Dedifferentiated amniotic fluid mesenchymal stem cell (primary cell): ENCODE results near the gene COL13A1.

Experiments
- DNase-seq: peaks from one replicate; pipeline ENCODE4 v3.0.0-alpha.2; 2016; ENCODE audit errors: extremely low spot score

COL13A1 gene

DNA sequence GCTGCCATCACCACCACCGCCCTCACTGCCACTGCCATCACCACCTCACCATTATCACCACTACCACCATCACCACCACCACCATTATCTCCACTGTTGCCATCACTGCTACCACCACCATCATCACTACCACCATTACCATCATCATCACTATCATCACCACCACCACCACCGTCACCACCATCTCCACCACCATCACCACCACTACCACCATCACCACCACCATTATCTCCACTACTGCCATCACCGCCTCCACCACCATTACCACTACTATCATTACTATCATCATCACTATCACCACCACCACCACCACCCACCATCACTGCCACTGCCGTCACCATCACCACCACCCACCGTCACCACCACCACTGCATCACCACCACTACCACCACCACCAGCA is 9.9 kb upstream of the COL13A1 start:
- DNase-seq: no peak

DNA sequence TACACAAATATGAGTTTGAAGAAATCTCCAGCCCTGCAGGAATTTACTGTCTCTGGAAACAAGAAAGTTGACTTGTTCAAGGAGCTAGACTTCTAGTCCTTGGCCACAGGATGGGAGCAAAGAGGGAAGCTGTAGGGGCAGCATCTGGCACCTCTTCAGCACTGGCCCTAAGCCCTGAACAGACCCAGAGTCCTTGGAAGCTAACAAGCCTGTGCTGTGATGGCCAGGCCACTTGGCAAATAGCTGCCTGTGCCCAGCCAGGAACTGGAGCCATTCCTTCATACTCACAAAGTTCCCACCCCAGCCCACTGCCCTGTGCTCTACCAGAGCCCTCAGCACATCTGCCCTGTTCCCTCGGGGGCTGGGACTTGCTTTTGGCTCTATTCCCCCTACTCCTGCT is 9.4 kb upstream of the COL13A1 start:
- DNase-seq: no peak

DNA sequence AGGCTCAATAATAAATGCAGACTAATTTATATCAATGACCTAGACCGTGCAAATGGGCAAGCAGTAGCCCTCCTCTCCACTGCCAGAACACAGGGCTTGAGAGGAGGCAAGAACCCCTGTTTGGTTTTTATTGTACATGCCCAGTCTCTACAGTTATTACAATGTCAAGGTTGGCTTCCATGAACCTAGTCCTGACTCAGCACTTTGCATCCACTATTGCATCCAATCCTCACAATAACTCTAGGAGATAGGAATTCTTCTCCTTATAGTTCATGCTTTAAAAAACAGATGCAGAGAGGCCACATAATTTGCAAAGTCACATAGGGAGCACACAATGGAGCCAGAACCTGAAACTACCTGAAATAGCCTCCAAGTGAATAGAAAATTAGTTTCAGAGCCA is 7.0 kb upstream of the COL13A1 start:
- no peak for DNase-seq

DNA sequence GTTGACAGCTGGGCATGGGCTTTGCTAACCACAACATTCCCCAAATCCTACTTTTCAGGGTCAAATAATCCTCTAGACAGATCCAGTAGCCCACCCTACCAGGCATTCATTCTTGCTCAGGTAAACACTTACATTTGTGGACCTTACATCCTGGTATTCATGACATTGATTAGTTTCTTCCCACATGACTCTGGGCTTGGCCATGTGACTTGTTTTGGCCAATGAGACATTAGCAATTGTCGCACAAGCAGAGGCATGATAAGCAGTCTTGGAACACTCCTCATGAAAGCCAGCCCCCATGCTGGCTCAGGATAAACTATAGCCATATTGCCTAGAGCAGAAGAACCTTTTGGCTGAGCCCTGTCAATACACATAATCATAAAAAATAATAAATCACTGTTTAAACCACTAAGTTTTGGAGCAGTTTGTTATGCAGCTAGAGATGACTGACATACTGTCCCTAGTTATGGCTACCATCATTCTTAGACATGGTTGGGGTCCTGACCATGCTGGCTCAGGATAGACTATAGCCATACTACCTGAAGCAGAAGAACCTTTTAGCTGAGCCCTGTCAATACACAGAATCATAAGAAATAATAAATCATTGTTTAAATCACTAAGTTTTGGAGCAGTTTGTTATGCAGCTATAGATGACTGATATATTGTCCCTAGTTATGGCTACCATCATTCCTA is 6.3 kb upstream of the COL13A1 start:
- DNase-seq: no peak

DNA sequence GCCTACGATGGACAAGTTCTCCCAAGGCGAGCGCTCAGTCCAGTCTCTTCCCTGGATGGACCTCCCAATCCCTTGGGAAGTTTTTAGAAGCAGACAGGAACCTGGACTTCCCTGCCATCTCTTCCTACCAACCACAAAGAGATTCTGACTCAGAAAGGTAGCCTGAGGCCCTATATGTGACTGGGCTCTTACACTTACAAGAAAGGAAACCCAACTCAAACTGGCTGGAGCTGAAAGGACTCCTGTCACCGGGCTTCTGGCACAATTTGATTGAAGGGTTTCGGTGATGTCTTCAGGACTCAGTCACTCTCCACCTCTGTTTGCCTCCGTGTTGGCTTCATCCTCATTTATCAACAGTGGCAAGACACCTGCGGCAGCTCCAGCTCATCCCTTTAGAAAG is 3.7 kb upstream of the COL13A1 start:
- DNase-seq: no peak

DNA sequence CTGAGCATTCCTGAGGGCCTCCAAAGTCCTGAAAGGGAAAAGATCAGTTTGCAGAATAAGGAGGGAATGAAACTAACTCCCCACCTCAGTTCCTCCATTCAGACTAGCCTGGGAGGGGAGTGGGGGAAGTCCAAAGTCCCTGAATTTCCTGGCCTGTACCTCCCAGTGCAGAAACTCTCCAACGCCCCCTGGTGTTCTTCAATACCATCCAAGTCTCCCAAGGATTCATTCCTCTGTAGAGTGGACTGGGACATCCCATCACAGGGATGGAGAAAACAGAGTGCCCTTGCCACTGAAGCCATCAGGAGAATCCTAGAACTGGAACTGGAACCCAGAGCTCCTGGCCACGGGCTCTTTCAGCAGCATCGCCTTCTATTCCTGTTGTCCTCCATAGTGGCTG is 1.6 kb upstream of the COL13A1 start:
- peak; percentile 67 for DNase-seq

DNA sequence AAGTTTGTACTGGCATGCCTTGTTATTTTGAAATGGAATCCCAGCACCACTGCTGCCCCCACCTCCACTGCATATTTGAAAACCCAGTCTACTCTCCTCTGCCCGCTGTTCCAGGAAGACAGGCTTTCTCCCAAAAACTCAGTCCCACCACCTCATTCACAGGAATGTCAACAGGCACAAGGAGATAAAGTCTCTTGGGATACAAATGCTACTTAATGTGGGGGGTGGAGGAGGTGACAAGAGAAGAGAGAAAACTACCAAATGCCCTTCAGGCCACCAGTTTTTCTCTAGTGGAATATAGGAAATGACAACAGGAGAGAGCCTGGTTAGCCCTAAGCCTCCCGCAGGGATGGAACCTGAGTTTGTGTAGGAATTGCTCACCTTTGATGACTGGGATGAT is 1.0 kb upstream of the COL13A1 start:
- no peak for DNase-seq

DNA sequence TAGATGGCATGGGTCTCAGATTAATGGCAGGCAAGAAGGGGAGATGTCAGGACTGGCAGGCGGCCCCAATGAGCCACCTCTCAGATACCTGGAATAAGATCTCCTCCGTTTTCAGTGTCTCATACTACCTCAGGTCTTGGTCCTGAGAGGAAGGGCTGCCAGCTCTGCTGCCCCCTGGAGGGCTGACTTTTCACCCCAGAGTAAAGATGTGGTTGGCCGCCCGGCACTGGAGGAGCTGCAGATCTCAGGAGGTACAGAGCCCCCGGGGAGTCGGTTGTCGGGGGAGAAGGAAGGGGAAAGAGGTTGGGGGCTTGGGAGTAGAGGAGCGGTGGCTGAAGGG is 642 bp upstream of the COL13A1 start:
- DNase-seq: no peak

DNA sequence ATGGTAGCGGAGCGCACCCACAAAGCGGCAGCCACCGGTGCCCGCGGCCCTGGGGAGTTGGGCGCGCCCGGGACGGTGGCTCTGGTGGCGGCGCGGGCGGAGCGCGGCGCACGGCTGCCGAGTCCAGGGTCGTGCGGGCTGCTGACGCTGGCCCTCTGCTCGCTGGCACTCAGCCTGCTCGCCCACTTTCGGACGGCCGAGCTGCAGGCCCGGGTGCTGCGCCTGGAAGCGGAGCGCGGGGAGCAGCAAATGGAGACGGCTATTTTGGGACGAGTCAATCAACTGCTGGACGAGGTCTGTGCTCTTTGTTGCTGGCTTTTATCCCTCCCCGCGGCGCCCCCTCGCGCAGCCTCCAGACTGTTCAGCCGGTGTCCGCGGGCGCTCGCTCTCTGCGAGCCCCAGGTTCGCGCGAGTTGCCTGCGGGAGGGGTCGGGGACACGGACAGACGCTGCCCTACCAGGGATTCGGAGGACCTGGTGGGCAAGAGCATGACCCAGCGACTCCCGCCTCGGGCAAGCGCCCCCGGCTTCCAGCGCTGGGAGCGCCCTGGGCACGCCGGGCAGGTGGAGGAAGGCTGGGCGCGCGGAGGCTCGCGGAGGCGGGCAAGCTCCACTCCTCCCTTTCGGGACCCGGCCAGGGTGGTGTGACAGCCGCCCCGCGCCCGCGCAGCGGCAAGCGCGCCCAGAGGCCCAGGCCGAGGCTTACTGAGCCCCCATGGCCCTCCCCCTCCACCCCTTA is 887 bp downstream of the COL13A1 start:
- DNase-seq: peak; percentile 20

DNA sequence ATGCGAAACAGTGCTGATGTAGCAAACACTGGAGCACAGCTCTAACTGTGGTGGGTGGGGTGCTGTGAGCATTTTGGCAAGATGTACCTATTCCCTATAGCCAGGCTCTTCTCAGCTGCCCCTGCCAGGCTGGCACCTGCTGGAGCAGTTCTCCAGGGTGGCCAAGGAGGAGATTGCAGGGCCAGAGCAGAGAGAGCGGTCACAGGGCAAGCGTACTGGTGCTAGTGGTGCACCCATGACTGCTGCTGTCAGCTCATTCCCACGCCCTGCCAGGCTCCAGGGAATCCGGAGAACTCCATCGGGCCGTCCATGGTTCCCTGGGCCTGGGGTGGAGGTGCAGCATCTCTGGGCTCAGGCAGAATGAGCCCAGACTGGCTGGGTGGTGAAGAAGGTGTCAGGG is 2.1 kb downstream of the COL13A1 start:
- DNase-seq: no peak

DNA sequence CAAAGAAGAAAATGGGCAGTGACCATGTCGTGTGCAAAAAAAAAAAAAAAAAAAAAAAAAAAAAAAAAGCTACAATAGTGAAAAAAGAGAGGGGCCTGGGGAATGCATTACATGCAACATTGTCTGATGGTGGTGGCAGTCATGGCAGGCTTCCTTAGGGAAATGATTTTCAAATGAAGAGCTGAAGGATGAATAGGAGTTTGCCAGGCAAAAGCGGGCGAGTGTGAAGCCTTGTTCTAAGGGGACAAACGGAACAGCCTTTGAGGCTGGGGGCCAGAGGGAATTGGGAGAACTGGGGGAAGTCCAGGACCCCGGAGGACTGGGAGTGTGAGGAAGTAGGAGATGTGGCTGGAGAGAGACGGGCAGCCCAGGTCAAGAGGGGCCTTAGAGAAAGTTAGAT is 3.1 kb downstream of the COL13A1 start:
- no peak for DNase-seq

DNA sequence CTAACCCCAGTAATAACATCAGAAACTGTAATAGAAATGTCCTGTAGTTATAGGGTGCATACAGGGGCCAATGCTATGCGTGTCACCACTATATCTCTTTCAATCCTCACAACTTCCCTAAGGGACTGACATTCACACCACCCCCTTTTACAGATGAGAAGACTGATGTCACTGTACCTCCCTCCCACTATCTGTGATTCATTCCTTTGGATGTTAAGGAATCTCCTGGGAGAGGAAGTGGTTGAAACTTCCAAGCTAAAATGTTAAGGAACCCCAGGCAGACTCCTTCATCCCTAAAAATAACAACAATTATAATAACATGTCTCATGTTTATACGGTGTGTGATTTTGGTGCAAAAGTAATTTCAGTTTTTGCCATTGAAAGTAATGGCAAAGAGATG is 5.4 kb downstream of the COL13A1 start:
- DNase-seq: peak; percentile 36

DNA sequence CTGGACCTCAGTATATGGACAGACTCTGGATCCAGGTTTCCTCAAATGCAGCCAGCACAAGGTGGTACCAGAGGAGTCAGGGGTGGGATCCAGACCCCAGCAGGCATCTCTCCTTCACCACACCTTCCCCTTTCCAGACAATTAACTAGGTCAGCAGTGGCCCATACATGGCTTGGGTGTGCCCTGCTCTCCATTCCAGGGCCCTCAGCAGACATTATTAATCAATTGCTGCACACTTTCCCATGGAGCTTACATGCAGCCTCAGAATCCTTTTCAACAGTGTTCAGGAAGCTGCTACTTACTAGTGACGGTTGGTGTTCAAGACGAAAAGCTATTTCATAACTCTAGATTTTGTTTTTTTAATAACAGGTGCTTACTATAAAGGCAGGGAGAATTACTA is 6.0 kb downstream of the COL13A1 start:
- DNase-seq: no peak

DNA sequence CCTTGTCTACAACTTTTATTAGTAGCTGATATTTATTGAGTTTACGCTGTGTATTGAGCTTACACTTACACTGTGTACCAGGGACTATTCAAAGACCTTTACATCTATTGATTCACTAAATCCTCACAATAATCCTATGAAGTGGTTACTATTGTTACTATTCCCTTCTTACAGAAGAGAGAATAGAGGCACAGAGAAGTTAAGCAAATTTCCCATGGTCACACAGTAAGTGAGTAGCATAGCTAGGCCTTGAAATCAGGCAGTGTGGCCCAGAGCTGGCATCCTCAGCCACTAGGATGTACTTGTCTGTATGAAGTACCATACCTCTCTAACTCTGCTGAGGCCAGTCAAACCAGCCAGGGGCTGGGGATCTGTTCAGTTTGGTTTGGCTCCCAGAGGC is 7.6 kb downstream of the COL13A1 start:
- no peak for DNase-seq

DNA sequence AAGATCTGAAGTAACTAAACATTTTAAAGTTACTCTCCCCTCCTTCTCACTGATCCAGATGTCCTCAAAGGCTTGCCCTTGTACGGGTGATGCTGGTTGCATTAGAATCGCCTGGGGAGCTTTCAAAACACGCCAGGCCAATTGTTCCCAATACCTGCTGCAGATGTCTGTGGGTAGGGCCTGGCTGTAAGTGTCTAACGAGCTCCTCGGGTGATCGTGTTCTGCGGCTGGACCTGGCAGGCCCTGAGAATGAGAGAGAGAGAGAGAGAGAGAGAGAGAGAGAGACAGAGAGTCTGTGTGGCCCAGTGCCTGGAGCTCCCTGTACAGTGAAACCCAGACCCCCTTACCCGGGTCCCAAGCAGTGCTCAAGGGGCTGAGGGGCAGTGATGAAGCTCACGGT is 8.4 kb downstream of the COL13A1 start:
- DNase-seq: no peak

DNA sequence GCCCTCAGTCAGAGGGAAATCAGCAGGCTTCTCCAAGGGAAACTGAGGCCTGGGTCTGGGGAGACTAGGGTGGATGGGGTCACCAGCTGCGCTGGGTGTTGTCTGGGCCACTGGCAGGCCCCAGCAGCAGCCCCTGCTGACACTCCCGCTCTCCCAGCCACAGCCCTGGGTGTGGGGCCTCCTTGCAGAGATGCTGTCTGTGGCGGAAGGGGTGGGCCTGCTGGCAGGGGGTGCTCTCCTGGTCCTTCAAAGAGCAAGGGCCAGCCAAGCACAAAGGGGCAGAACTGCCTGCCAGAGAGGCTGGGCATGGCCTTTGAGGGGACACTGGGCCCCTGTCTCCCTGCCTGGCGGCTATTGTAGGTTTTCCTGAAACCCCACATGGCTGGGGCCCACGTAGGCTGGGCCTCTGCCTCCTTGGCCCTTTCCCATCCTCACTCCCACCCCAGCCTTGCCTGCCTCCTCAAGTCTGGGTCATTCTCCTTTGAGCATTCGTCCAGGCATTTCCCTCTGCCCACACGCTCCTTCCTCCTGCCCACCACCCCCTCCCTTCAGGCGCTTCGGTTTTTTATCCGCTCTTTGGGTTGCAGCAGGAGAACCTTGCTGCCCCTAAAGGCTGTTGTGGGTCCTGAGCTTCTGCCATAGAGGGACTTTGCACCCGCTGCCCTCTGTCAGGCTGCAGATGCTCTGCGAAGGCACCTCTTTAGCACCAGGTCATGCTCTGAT is 9.1 kb downstream of the COL13A1 start:
- DNase-seq: no peak

DNA sequence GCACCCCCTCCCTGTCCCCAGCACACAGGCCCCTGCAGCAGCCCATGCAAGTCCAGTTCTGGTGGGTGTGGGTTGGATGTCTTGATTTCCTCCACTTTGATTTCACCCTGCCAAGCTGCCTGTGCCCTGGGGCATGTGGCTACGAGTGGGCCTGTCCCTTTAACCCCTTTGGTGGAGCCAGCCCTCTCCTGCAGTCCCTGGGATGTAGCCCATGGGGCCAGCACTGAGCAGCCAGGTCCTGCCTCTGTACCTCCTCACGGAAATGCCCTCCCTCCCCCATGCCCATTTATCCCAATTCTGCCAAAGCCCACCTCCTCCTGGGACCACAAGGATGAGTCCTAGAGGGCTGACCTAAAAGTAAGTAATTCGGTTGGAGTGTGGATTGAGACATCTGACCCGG is 11.9 kb downstream of the COL13A1 start:
- no peak for DNase-seq

DNA sequence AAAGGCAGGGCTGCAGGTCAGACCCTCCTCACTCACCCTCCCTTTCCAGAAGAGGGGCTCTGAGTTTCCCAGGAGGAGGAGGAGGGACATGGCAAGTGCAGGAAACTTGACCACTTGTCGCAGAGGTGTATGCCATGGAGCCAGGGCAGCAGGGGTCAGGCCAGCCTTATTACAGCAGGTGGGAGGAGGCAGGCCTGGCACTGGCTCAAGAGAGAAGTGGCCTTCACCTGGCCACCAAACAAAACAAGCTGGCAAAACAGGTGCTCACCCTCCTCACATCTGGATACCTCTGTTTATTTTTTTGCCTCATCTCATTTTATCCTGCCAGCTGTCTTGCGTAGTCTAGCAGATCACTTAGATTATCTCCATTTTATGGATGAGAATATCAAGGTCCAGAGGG is 12.5 kb downstream of the COL13A1 start:
- no peak for DNase-seq

DNA sequence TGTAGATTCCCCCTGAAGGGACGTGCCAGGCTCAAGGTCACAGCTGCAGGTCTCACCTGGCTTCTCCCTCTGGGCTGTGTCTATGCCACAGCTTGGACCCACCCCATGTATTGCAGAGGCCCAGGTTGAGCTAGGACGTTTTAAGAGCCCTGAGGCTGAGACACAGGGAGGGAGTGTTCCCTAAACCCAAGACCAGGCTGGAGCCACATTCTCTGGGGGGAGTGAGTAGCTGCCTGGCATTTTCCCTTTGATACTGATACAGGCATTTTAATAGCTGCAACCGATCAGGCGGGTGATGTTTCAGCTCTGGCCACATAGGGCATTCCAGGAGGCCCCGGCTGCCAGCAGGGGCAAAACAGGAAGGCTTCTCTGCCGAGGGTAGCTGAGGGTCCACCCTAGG is 13.4 kb downstream of the COL13A1 start:
- no peak for DNase-seq

DNA sequence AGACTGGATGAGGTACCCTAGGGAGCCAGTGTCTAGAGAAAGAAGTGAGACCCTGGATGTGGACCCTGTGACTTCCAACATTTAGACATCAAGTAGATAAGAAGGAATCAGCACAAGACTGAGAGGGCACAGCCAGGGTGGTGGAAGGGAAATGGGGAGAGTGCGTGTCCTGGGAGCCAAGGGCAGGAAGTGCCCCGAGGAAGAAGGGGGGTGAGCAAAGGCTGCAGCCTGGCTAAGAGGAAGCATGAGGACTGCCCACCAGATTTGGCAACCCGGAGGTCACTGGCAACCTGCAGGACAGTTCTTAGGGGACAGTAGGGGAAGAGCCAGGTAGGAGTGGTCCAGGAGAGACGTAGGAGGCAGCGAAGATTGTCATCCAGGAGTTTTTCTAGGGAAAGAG is 14.8 kb downstream of the COL13A1 start:
- no peak for DNase-seq

DNA sequence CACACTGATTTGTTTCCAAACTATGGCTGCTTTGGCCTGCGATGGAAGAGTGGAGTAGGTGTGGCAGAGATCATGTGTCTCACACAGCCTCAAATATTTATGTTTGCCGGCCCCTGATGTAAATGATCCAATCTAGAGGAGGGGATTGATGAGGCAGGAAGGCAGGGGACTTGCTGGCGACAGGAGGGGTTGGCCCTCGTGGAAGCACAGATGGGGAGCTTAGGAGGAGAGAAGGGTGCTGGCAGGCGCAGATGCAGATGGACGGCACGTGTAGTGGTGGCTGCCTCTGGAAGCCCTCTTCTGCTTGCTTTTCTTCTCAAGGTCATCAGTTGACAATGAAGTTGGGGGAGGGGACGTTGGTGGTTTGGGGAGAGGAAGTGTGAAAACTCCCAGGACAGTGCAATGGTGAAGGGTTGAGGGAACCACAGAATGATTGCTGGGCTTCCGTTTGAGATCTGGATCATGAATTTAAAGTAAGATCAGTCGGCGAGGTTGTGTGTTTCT is 15.4 kb downstream of the COL13A1 start:
- no peak for DNase-seq

DNA sequence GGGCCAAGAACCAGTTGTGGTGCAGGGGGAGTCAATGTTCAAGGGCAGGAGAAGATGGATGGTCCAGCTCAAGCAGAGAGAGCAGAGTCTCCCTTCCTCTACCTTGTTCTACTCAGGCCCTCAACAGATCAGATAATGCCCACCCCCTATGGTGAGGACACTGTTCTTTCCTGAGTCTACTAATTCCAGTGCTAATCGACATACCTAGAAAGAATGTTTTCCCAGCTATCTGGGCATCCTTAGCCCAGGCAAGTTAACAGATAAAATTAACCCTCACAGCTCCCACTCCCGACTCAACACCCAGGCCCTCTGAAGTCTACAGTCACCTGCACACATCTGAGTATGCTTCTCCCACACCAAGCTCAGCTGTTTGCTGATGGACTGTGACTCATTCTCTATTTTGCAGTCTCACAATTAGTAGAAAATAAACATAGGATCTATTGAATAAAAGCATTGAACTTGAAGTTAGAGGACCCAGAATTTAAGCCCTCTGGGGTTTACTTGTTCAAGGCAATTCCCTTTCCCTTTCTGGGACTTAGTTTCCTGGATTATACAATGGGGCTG is 17.1 kb downstream of the COL13A1 start:
- no peak for DNase-seq
